Adipocyte (in vitro differentiated cells): ENCODE results near the gene ST6GALNAC5.

Experiments used
- DNase-seq: peaks from one replicate; pipeline ENCODE4 v3.0.0-alpha.2; 2015; ENCODE audit warnings: low read depth
- H3K27me3 ChIP-seq: replicated peaks from 2 replicates; pipeline ENCODE4 v1.7.0; 2013; ENCODE audit warnings: mild to moderate bottlenecking, low read length, moderate library complexity; ENCODE audit not compliant: control insufficient read depth, insufficient read depth
- H3K36me3 ChIP-seq: 2 replicates; pipeline ENCODE4 v1.7.0; 2013; ENCODE audit warnings: low read length, mild to moderate bottlenecking, moderate library complexity; ENCODE audit not compliant: control insufficient read depth, insufficient read depth, severe bottlenecking
- H3K4me1 ChIP-seq: 2 replicates; pipeline ENCODE4 v1.7.0; 2013; ENCODE audit warnings: mild to moderate bottlenecking, low read length, moderate library complexity; ENCODE audit not compliant: control insufficient read depth, insufficient read depth
- H3K4me3 ChIP-seq: 2 replicates; pipeline ENCODE4 v1.7.0; 2013; ENCODE audit warnings: mild to moderate bottlenecking, low read length, moderate library complexity
- H3K9ac ChIP-seq: 2 replicates; pipeline ENCODE4 v1.7.0; 2013; ENCODE audit warnings: mild to moderate bottlenecking, low read length, moderate library complexity
- H3K9me3 ChIP-seq: 2 replicates; pipeline ENCODE4 v1.7.0; 2013; ENCODE audit warnings: mild to moderate bottlenecking, low read length, moderate library complexity; ENCODE audit not compliant: control insufficient read depth

ST6GALNAC5 gene

DNA sequence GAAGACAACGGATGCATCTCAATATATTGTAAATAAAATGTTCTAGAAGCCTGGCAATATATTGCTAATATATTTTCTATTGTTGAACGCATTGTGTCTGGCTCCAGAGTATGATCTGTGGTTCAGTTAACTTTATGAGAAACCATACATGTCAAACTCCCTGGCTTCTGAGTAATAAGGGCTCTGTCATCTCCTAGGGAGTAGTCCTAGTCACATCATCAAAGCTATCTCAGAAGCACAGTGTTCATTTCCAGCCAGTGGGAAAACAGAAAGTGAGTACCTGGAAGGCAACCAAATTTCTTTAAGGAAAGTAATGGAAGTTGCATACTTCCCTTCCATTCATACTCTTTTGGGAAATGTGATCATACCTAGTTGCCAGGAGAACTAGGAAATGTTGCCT, 27.0 kb upstream of the ST6GALNAC5 start:
- no peak for DNase-seq
- Histone ChIP-seq H3K9me3 (no peaks in the 10 kb centered on the region), H3K36me3 (no peaks in the 10 kb centered on the region), H3K27me3 (no peaks in the 10 kb centered on the region), H3K4me3 (no peak overlapping the region), H3K4me1 (no peaks in the 10 kb centered on the region), H3K9ac (no peak overlapping the region)

DNA sequence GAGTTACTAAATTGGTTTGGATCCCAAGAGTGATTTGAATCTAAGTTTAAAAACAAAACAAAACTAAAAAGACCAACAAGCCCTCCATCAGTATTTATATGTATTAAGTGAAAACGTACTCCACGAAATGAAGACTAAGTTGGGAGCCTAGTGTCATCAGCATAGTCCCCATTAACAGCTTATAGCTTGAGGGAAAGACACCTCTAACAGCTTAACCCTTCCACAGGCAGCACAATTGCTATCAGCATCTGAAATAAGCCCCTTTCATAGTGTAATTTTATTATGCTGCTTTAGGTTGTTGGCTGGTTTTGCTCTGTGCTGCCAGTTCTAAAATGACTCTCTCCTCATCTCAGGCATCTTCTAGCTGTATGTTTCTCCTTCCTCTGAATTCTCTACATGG, 25.8 kb upstream of the ST6GALNAC5 start:
- H3K9me3 ChIP-seq = no peaks in the 10 kb centered on the region
- no peak overlapping the region for H3K9ac ChIP-seq
- no peaks in the 10 kb centered on the region for H3K27me3 ChIP-seq
- no peaks in the 10 kb centered on the region for H3K4me1 ChIP-seq
- no peaks in the 10 kb centered on the region for H3K36me3 ChIP-seq
- no peak overlapping the region for H3K4me3 ChIP-seq
- no peak for DNase-seq

DNA sequence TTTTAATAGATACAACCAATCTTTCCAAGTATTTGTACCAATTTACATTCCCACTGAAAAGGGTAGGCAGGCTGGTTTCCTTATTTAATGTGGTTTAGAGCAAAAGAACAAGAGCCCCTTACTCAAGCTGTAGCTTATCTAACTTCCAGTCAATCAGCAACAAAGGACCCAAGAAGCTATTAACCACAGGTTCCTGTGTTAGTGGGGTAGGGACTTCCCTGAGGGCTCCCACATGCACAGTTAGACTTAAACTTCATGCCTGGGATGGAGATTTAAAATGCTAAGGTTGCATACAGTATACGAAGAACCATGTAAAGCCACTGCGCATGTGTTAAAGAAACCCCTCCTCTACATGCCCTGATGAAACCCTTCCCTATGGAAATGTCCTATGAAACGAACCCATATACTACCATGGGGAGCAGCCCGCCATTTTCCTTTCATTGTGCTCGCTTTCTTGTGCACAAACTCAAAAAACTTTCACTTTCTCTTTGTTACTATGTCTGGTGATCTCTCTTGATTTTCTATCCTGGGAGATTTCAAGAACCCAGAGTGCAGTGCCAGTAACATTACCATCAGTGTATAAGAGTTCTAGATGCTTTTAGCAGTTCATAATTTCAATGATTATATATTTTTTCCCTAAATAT, 23.3 kb upstream of the ST6GALNAC5 start:
- H3K9me3 ChIP-seq = peaks cover 5% of the 10 kb centered on the region
- H3K36me3 ChIP-seq = no peaks in the 10 kb centered on the region
- no peak for DNase-seq
- H3K9ac ChIP-seq = no peak overlapping the region
- no peaks in the 10 kb centered on the region for H3K4me1 ChIP-seq
- H3K27me3 ChIP-seq = no peaks in the 10 kb centered on the region
- no peak overlapping the region for H3K4me3 ChIP-seq

DNA sequence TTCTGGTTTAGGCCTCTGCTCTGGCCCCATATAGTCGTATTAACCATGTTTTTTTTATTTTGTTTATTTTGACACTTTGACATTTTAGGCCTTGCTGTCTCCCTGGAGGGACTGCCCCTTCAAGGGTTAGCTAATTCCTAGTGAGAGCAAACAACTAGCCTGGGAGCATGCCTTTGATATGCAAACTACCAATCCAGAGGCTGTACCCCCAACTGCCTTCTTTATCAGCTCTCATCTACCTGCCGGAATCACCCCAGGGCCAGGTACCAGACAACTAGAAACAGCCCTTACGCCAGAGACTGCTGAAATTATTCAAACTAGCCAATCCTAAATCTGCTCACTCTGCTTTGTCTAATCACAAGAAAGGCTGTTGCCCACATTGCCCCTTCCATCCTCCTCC, 13.0 kb upstream of the ST6GALNAC5 start:
- Histone ChIP-seq H3K4me3 (no peak overlapping the region), H3K36me3 (no peaks in the 10 kb centered on the region), H3K9me3 (no peaks in the 10 kb centered on the region), H3K9ac (no peak overlapping the region), H3K27me3 (peaks cover 12% of the 10 kb centered on the region), H3K4me1 (no peaks in the 10 kb centered on the region)
- DNase-seq = no peak

DNA sequence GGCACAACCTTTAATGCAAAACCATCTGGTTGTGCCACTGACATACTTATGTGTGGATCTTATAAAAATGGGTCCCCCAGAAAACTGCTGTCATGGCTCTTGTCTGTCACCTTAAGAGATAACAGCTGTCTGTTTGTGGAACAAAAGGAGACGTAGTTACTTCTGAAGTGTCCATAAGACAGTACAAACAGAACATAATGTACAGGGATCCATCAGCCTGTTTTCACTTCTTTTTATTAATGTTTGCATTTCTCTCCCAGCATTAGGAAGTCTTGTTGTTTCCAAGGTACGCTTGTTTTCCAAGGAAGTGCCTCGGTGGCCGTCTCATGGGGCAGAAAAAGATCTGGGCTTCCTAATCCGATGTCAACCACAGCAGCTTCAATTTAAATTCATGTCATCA, 11.2 kb upstream of the ST6GALNAC5 start:
- H3K4me1 ChIP-seq = no peaks in the 10 kb centered on the region
- DNase-seq = no peak

DNA sequence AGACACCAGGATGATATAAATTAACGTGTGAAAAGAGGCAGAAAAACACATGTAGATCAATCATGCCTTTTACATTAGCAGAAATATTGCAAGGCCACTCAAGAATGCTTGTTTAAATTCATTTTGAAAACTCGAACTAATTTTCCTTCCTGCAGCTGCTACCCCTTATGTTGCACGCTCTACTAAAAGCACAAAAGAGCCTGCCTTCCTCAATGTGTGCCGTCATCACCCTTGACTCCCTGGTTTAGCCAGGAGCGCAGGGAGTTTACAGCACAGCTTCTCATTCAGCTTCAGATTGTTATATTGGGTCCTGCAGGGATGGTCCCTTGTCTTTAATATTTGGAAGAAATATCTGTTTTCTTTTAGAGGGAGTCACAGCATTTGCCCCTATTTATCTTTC, 10.1 kb upstream of the ST6GALNAC5 start:
- Histone ChIP-seq H3K9ac (no peak overlapping the region), H3K9me3 (no peaks in the 10 kb centered on the region), H3K27me3 (peaks cover 19% of the 10 kb centered on the region), H3K4me3 (no peak overlapping the region), H3K36me3 (no peaks in the 10 kb centered on the region), H3K4me1 (no peaks in the 10 kb centered on the region)
- DNase-seq = no peak

More for the DNA sequence above, 11.2 kb upstream of the ST6GALNAC5 start:
- Histone ChIP-seq H3K36me3 (no peaks in the 10 kb centered on the region), H3K9ac (no peak overlapping the region), H3K4me3 (no peak overlapping the region), H3K27me3 (peaks cover 19% of the 10 kb centered on the region), H3K9me3 (no peaks in the 10 kb centered on the region)

DNA sequence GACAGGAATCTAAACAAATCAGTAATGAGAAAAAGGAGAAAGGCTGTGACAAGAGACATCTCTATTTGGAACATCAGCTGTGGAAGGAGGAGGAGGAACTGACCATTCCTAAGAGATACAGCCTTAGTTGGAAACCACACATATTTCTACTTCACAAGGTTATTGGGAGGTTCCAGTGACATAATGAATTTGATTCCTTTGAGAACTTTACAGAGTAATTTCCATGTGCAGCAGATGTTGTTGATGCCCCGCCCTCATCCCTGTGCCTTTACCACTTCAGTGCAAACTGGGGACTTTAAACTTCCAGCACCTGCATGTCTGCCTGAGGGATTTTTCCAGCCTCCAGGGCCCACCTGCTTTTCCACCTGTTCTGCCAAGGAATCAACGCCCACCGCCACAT, 9.3 kb upstream of the ST6GALNAC5 start:
- H3K9me3 ChIP-seq = no peaks in the 10 kb centered on the region
- H3K36me3 ChIP-seq = no peaks in the 10 kb centered on the region
- DNase-seq = no peak
- peaks cover 19% of the 10 kb centered on the region for H3K27me3 ChIP-seq
- H3K4me1 ChIP-seq = no peaks in the 10 kb centered on the region
- H3K4me3 ChIP-seq = no peak overlapping the region
- H3K9ac ChIP-seq = no peak overlapping the region

DNA sequence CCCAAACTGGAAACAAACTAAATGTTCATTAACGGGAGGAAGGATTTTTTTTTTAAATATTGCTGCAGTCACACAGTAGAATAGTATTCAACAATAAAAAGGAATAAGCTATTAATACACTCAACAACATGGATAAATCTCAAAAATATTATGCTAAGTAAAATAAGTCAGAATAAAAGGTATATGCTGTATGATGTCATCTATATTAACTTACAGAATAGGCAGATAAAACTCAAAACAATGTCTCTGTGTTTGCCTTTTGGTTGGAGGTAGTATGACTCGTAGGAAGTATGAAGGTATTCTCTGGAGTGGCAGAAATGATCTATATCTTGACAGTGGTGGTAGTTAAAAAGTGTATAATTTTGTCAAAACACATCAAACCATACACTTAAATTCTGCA, 6.1 kb upstream of the ST6GALNAC5 start:
- no peaks in the 10 kb centered on the region for H3K9me3 ChIP-seq
- no peak for DNase-seq
- no peaks in the 10 kb centered on the region for H3K36me3 ChIP-seq
- H3K4me1 ChIP-seq = no peaks in the 10 kb centered on the region
- H3K9ac ChIP-seq = no peak overlapping the region
- peaks cover 24% of the 10 kb centered on the region for H3K27me3 ChIP-seq
- no peak overlapping the region for H3K4me3 ChIP-seq

DNA sequence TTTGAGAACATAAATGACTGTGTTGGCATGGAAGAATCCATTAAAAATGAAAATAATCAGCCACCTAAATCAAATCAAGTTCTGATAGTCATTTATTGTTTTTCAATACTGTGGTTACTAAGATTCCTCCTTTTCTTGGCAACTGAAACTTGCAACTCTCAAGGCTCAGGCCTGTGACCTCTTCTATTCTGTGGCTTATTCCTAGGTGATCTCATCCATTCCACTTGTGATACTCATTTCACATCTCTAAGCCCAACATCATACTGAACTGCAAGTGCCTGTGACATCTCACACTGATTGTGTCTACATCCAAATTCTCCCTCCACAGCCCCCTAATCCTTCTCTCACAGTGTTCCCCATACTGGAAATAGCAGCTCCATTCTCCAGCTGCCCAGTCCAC, 4.8 kb upstream of the ST6GALNAC5 start:
- no peak overlapping the region for H3K9ac ChIP-seq
- H3K4me1 ChIP-seq = peaks cover 3% of the 10 kb centered on the region
- no peak overlapping the region for H3K4me3 ChIP-seq
- H3K36me3 ChIP-seq = no peaks in the 10 kb centered on the region
- H3K9me3 ChIP-seq = no peaks in the 10 kb centered on the region
- peak; percentile 66 for DNase-seq
- peaks cover 16% of the 10 kb centered on the region for H3K27me3 ChIP-seq

DNA sequence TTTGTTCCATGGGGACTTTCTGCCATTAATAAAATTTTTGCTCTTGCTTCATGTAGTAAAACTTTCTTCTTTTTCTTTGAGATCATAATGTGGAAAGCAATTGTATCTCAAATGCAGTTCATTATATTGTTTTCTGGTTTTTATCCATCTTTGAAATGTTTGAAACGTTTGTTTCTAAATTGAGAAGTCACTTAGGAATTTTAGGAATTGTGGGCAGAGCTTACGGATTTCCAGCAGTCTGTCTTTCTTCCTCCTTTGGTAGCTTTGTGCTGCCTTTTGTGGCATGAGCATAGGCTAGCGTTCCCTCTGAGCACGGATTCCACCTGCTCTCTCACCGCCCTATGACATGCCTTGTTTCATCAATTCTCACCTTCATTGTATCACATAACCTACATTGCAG, 2.9 kb upstream of the ST6GALNAC5 start:
- peak; percentile 53 for DNase-seq
- Histone ChIP-seq H3K4me1 (peaks cover 3% of the 10 kb centered on the region), H3K27me3 (peaks cover 12% of the 10 kb centered on the region), H3K9me3 (no peaks in the 10 kb centered on the region), H3K9ac (no peak overlapping the region), H3K4me3 (no peak overlapping the region), H3K36me3 (no peaks in the 10 kb centered on the region)

DNA sequence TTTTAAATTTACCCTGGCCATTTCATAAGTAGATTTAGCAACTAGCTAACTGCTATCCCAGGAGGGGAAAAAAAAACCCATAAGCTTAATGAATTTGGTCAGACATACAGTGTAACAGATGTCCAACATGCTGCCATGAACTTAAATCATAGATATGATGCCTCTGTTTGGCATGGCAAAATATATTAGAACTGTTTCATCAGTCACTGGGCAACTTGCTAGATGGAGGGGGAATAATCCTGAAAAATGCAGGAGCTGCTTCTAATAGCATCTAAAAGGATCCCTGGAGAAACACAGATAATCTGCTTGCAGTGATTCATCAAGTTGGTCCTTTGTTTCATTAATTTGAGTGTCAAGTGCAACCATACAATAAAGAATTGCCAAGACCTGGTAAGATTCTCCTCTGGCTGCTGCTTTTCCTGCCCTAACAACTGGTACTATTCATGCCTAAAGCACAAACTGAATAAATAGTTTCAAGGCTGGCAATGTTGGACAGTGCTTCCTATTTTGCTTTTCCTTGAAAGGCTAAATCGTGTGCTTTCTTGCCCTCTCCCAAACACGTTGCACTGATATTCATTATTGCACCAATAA, 1.5 kb upstream of the ST6GALNAC5 start:
- Histone ChIP-seq H3K4me3 (no peak overlapping the region), H3K9ac (no peak overlapping the region), H3K27me3 (peaks cover 4% of the 10 kb centered on the region), H3K36me3 (no peaks in the 10 kb centered on the region), H3K4me1 (peaks cover 3% of the 10 kb centered on the region), H3K9me3 (no peaks in the 10 kb centered on the region)
- DNase-seq = peak; percentile 38

DNA sequence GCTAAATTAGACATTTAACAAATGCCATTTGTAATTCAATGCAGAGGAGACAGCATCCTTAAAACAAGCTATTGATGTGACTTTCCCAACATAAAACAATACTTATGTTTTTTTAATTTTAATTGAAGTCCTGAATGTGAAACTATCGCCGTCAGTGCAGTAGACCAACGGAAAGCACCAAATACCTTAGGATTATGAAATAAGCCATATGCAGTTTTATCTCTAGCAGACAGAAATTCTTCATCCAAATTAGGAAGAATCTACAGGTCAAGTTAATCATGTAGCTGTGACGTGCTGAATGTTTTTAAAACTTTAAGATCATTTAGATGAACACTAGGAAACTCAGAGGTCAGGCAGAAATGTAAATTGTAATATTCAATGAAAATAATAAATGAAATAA, 714 bp upstream of the ST6GALNAC5 start:
- no peak overlapping the region for H3K4me3 ChIP-seq
- peak; percentile 60 for DNase-seq

More for the DNA sequence above, 714 bp upstream of the ST6GALNAC5 start:
- Histone ChIP-seq H3K36me3 (no peaks in the 10 kb centered on the region), H3K9ac (no peak overlapping the region), H3K4me1 (peaks cover 3% of the 10 kb centered on the region), H3K27me3 (peaks cover 4% of the 10 kb centered on the region), H3K9me3 (no peaks in the 10 kb centered on the region)
